K562 (cell line): ENCODE measurements around the gene DHRS11. TPM values are rescaled to one million over a fixed set of nuclear protein-coding genes. Genes with fewer than 3 reads are reported as not detected.

Experiments used
- MGA ChIP-seq: fragments of 450-650 bp; IDR thresholded peaks from 2 replicates; pipeline ENCODE4 v1.6.1; 2016; ENCODE audit warnings: mild to moderate bottlenecking, moderate library complexity
- UBTF ChIP-seq, 2 experiments: IDR thresholded peaks; 2 replicates each; pipeline ENCODE4 v1.6.1; 2012; ENCODE audit warnings: improper control_type of control experiment in 2 of 2, low read depth in 2 of 2, low read length in 2 of 2, borderline replicate concordance in 1 of 2
- polyA plus RNA-seq, 8 experiments: library from polyadenylated mRNA; depleted of rRNA in 4 of 8; stranded (reverse) in 5 of 8; unstranded in 3 of 8; fragments of >200 nt; fragmentation: Nextera tagmentation in 2 of 8; fragmentation: Illumina TruSeq in 1 of 8; extraction: Ambion mirVana in 2 of 8; extraction: Trizol in 1 of 8; gene quantifications; 2 replicates each; pipeline versions ENCODE4 v1.2.1 to v1.2.3, GENCODE V29; 2011 to 2014; ENCODE audit warnings: inconsistent platforms in 1 of 8, missing spikeins in 1 of 8
- total RNA-seq, 7 experiments: library from RNA; depleted of rRNA in 6 of 7; stranded (reverse); fragments of >200 nt in 6 of 7; fragmentation: Illumina TruSeq in 2 of 7; extraction: Trizol in 2 of 7; gene quantifications; 2 replicates each; pipeline versions ENCODE4 v1.2.1 to v1.2.3, GENCODE V29; 2011 to 2021; ENCODE audit warnings: low replicate concordance in 1 of 7

DHRS11 gene
- total and polyA plus RNA-seq, 9 of the 15 experiments (the other 6 are each of a cell fraction or from before 2014, with no cell fraction given), result 15.2 to 123 (median 59.8) TPM

GRCh38 chr17:36641877-36642845 lies 50.5 kb downstream of the DHRS11 start (continued):
- no peak for TF ChIP-seq MGA
- no peak for TF ChIP-seq UBTF (IDR thresholded peaks at IDR 0.05; ENCODE audit: borderline replicate concordance in 1 of 2, low read depth in 2 of 2, low read length in 2 of 2)
